Femur (tissue), 1 donor: Measurements from ENCODE around the gene CELF6.
"Not testable (repeated sequence)": the region's sequence is repeated elsewhere in the genome, so short reads cannot be mapped to it uniquely, and the experiment has no call there.

Experiments
- DNase-seq: peaks from one replicate; pipeline ENCODE4 v3.0.0-alpha.2; 2017

The CELF6 gene

DNA sequence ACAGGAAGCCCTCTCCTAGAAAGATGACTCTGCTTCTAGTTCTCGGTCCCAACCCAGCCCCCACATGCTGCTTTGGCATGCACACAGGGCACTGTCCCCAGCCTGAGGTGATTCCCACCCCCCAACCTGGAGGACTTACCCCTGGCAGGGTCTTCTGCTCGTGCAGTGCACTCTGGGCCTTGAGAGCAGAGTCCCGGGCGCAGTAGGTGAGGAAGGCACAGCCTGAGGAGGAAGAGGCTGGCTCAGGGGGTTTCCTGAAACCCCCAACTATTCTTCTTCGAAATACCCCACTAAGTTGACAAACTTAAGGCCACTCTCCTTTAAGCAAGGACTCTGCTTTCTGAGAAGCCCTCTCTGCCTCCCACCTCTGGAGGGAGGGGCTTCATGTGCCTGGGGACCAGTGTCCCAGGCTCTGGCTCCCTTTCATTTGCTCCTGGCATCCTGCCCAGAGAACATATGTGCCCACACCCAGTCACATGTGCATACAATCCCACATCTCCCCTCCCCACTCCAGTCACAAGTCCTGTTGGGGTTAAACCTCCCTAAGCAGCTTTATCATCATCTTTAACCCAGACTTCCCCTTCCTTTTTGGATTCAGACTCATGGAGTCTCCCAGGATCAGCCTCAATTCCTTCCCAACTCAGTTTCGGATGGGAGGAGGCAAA, 4.1 kb downstream of the CELF6 start:
- DNase-seq = no peak

DNA sequence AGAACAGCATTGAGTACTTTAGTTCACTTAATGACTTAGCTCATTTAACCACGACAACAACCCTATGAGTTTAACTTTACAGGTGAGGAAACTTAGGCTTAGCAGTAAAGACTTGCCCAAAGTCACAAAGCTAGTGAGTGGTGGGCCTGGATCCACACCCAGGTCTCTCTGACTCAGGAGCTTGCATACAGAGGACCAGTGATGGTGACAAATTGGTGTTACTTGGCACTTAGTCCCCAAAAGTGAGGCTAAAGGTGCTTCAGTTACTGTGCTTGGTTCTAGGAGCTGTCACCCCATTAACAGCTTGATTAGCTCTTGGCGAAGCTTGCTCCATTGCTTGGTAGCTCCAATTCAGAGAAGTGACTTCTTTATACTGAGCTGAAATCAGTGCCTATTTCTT, 6.1 kb downstream of the CELF6 start:
- DNase-seq = no peak

DNA sequence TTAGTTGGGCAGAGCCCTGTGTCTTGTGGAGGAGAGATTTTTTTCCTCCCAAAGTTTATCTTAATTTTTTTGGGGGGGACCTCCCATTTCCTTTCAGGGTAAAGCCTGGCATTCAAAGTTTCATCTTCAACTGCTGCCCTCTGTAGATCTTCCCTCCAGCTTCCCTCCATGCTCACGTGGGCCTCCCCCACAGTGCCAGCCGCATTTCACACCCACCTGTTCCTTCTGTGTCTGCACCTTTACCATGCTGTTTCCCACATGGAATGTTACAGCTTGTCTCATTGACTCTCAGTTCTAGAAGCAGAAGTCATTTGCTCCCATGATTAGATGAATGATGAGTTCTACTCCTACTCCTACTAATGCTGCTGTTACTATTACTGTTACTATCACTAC, 6.5 kb downstream of the CELF6 start:
- DNase-seq = no peak

DNA sequence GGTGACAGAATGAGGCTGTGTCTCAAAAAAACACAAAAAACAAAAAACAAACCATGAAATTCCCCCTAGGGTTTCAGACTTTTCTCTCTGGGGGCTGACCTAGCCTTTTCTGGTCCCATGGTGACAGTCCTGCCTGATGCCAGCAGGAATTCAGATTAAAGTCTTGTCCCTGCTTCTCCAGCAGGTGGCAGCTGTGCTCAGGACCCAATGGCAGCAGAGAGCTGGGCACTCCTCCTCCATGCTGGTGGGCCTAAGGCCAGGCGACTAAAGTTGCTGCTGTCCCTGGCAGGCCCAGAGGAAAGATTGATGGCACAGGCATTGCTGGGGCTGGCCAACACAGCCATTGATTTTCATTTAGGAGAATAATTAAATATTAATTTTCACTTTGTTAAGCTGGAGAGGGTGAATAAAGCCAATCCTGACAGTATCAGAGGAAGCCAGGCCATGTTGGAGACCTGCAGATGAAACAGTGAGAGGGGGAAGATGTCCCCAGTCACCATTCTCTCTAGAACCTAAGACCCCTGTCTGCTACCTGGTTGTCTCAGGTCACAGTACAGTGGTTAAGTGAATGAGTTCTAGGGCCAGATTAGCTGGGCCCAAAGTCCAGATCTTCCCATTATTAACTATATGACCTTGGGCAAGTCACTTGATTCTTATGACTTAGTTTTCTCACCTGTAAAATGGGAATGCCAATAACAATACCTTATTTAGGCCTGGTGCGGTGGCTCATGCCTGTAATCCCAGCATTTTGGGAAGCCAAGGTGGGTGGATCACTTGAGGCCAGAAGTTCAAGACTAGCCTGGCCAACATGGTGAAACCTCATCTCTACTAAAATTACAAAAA, 7.1 kb downstream of the CELF6 start:
- DNase-seq = peak; percentile 59

DNA sequence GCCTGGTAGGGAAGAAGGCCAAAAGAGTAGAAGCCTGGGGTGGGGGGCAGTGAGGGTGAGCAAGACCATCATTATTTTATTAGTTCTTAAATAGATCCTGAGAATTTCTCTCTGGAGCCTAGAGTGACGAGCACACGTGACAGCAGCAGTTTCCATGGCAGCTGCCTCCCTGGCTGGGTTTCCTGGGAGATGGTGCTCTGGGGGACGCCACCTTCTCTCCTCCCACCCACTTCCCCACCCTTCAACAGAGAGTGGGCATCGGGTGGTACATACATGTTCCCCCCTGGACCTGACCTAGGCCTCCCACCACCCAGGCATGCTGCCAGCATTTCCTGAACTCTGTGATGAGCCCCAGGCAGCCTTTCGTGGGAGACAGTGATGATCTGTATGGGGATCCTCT, 12.9 kb downstream of the CELF6 start:
- DNase-seq = no peak

DNA sequence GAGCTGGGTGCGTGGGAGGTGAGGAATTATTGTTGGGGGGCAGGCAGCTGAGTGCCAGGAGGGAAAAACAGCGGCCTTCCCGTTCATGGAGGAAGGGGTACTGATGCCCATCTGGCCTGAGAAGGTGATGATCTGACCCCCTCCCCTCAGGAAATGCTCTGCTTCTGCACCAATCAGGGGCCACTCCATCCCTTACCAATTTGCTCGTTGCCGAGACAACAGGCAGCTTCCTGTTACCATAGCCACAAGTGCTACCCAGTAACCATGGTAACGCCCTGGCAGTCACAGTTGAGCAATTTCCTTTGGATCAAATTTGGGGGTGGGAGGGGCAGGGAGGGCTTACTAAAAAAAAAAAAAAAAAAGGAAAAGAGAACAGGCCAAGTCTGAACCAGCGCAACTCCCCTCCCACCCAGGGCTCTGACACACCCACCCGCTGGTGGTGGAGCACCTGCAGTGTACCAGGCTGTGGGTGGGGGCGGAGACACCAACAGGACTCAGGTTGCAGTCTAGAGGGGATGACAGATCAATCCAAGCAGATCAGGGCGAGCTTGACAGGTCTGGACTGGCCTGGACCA, 13.7 kb downstream of the CELF6 start:
- no peak for DNase-seq

GRCh38 chr15:72304596-72304995, 15.4 kb downstream of the CELF6 start:
- no peak for DNase-seq

GRCh38 chr15:72302955-72303354, 17.0 kb downstream of the CELF6 start:
- no peak for DNase-seq

- no peak for DNase-seq
These were observed 30.2 kb downstream of the CELF6 start for GRCh38 chr15:72289597-72290325.

- DNase-seq = no peak
These were observed 31.0 kb downstream of the CELF6 start for GRCh38 chr15:72288796-72289596.

GRCh38 chr15:72285927-72286516, 33.9 kb downstream of the CELF6 start:
- no peak for DNase-seq

DNA sequence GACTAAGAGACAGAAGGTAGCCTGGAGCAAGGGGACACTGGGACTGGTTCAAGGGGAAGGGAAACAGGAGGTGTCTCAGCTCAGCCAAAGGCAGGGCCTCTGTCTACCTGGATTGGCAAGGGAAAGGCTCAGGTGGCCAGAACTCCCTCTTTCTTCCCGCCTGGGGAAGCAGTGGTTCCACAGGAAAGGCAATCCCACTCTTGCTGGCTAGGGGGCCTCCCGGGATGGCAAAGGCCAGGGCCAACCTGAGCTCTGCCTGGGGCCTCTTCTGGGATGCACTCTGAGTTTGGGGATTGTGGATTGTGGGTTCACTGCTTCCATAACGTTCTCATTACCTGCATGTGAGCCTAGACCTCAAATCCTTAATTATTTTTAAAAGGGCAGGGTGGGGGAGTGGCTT, 34.6 kb downstream of the CELF6 start:
- no peak for DNase-seq

DNA sequence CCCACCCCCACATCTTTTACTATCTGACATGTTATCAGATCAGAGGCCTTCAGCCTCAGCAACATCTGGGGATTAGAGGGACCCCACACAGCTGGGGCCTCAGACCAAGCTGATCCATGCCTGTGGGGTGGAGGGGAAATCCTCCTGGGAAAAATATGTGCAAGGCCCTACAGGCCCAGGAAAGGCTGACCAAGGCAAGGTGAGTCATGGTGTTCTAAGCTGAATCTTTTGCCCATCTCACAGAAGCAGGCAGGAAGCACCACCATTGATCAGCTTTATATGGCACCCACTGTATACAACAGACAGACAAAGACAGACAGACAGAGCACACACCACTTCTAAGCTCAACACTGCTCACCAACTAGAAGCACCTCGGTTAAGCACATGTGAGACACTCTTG, 35.2 kb downstream of the CELF6 start:
- no peak for DNase-seq

DNA sequence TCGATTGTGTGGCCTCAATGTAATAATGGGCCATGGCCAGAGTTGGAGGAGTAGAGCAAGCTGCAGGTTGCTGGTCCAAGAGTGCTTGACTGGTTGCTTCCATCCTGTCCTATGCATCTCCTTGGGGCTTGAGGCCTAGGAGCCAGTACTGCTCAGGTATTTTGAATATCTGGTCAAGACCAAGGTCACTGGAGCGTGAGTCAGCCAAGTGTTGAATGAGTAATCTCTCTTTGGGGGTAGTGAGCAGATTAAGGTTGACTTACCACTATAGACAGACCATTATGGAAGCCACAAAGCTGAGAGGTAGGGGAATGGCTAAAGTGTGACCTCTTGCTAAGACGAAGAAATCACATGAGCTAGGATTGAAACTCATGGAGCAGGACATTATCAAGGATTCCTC, 38.2 kb downstream of the CELF6 start:
- no peak for DNase-seq

GRCh38 chr15:72280751-72281150, 39.2 kb downstream of the CELF6 start:
- DNase-seq = no peak

- no peak for DNase-seq
These were observed 41.2 kb downstream of the CELF6 start for GRCh38 chr15:72278737-72279136.

- DNase-seq = no peak
These were observed 43.6 kb downstream of the CELF6 start for GRCh38 chr15:72276326-72276700.

GRCh38 chr15:72275635-72276325, 44.2 kb downstream of the CELF6 start:
- DNase-seq = not testable (repeated sequence)

DNA sequence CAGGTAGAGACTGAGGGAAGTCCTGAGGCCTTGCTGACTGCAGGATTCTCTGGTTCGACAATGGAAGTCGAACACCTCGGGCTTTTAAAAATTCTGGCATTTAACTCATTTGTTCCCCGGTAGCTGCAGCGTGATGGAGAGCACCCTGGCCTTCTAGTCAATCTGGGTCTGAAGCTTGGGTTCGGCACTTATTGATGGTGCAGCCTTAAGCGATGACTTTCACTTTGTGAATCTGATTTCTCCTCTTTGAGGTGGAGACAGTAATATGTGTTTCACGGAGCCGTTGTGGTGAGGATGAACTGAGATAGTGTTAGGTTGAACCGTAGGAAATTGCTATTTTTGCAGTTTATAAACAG, 47.0 kb downstream of the CELF6 start:
- DNase-seq = no peak

DNA sequence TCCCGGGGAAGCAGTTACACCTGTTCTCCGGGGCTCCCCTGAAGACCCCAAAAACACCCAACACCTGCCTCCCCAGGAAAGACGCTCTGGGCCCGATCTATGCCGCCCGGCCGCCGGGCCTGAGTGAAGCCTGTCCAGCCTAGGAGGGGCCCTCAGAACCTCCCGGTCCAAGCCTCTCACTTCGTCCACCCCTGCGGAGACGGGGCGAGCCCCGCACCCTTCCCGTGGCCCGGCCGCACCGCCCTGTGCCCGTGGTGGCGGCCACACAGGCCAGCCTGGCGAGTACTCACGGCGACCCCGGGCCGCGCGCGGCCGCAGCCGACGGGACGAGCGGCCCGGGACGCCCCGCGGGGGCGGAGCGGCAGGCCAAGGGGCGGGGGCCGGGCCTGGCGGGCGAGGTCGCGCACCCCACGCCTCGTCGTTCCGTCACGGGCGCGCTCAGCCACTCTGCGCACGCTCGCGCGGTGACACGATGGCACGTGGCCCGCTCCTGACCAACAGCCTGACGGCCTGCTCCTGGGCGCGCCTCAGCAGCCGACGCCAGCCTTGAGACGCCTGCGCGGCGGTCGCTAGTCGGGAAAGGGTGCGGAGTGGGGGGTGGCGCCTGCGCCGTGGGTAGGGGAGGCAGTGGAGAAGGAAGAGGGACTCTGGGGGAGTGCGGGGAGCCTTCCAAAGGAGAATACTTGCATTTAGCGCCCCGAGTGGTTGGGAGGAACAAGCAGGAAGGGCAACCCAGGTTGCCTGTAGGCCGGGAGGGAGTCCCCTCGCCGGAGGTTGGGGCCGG, 47.6 kb downstream of the CELF6 start, which contains the start of gene PARP6:
TSS of gene PARP6 (minus strand) at position 342 of the 784 bp plus-strand sequence. CDS start 5,077 bp downstream, outside the sequence.
- DNase-seq = peak; percentile 100

DNA sequence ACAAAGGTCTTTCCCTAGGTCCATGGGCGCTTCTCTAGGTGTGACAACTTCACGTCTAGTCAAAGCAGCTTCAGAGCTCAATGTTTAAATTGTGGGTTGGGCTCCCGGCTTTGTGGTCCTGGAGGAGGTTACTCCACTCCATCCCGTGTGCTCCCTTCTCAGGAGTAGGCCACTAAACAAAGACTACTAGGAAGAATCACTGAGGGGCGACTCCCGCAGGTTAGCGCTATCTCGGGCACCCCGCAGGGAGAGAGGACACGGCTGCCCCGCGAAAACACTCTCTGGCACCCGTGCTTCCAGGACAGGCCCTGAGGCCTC, 48.1 kb downstream of the CELF6 start:
- DNase-seq = no peak
